Caco-2 (cell line): Measurements from ENCODE around the gene ASGR1. TPM values are rescaled to one million over a fixed set of nuclear protein-coding genes. Genes with fewer than 3 reads are reported as not detected.

Experiments used
- BruUV-seq: library from RNA; stranded (reverse); fragments of 400-500 nt; replicated peaks from 2 replicates; lab custom pipeline; 2021; lab: Mats Ljungman, UMichigan
- CTCF ChIA-PET: fragments of 300-600 bp; sonication (Branson Sonifier 250); formaldehyde crosslinking; loops from one replicate; lab custom pipeline; 2022; ENCODE audit warnings: antibody characterized with exemption; lab: Charles Lee
- POLR2A ChIA-PET: fragments of 300-600 bp; sonication (Branson Sonifier 250); formaldehyde crosslinking; loops from one replicate; lab custom pipeline; 2022; ENCODE audit warnings: antibody characterized with exemption; lab: Charles Lee
- DNase-seq, 2 experiments: peaks; one replicate each; pipeline versions ENCODE4 v3.0.0 to v3.0.0-alpha.2; 2020 to 2022
- H3K27me3 ChIP-seq: replicated peaks from 2 replicates; pipeline ENCODE4 v1.6.0; 2011; ENCODE audit warnings: low read length; ENCODE audit not compliant: control insufficient read depth, insufficient read depth
- H3K36me3 ChIP-seq: 2 replicates; pipeline ENCODE4 v1.5.1; 2011; ENCODE audit warnings: low read length; ENCODE audit not compliant: control insufficient read depth, insufficient read depth
- H3K4me1 ChIP-seq: fragments of 250-450 bp; sonication (Bioruptor Pico); 2 replicates; pipeline ENCODE4 v1.5.1; 2020; ENCODE audit warnings: mild to moderate bottlenecking
- H3K4me3 ChIP-seq: 2 replicates; pipeline ENCODE4 v1.5.1; 2011; ENCODE audit warnings: low read depth, mild to moderate bottlenecking, control low read depth, low read length
- H3K9me3 ChIP-seq: fragments of 250-450 bp; sonication (Bioruptor Pico); 2 replicates; pipeline ENCODE4 v1.5.1; 2020; ENCODE audit warnings: mild to moderate bottlenecking, moderate library complexity
- H3K27ac Mint-ChIP-seq: one replicate; pipeline ENCODE4 v1.8.0; 2022; ENCODE audit warnings: mixed read lengths; ENCODE audit not compliant: unreplicated experiment
- H3K27me3 Mint-ChIP-seq: one replicate; pipeline ENCODE4 v1.8.0; 2022; ENCODE audit warnings: mixed read lengths; ENCODE audit not compliant: insufficient read depth, unreplicated experiment
- H3K36me3 Mint-ChIP-seq: one replicate; pipeline ENCODE4 v1.8.0; 2022; ENCODE audit warnings: mild to moderate bottlenecking, mixed read lengths; ENCODE audit not compliant: insufficient read depth, unreplicated experiment
- H3K4me1 Mint-ChIP-seq: one replicate; pipeline ENCODE4 v1.8.0; 2022; ENCODE audit warnings: low read depth, mixed read lengths; ENCODE audit not compliant: unreplicated experiment
- H3K4me3 Mint-ChIP-seq: one replicate; pipeline ENCODE4 v1.8.0; 2022; ENCODE audit warnings: mild to moderate bottlenecking, moderate library complexity, mixed read lengths; ENCODE audit not compliant: unreplicated experiment
- H3K9me3 Mint-ChIP-seq: one replicate; pipeline ENCODE4 v1.8.0; 2022; ENCODE audit warnings: mixed read lengths; ENCODE audit not compliant: unreplicated experiment
- intact Hi-C: fragments of 100-400 bp; cut with micrococcal nuclease; formaldehyde crosslinking; loops from one replicate; pipeline ENCODE4 v1.10.0; 2022; ENCODE audit not compliant: unreplicated experiment
- total RNA-seq: library from RNA; stranded (reverse); gene quantifications from 2 replicates; pipeline ENCODE4 v1.2.3, GENCODE V29; 2022
- TF ChIP-seq, protein P1 (sequence below), 2 experiments: fragments of 200-600 bp in 1 of 2; IDR thresholded peaks; 1 replicate in 1 of 2; 2 replicates in 1 of 2; pipeline versions ENCODE4 v1.5.1 to v1.8.0; 2011 to 2022; ENCODE audit warnings: antibody characterized with exemption in 1 of 2, control low read depth in 1 of 2, inconsistent platforms in 1 of 2, low read depth in 1 of 2, low read length in 1 of 2, mild to moderate bottlenecking in 1 of 2, moderate library complexity in 1 of 2; ENCODE audit not compliant: insufficient read depth in 1 of 2, severe bottlenecking in 1 of 2, unreplicated experiment in 1 of 2

Gene ASGR1
- total RNA-seq, 1 experiment from 2014 or later, result 9.2 TPM

DNA sequence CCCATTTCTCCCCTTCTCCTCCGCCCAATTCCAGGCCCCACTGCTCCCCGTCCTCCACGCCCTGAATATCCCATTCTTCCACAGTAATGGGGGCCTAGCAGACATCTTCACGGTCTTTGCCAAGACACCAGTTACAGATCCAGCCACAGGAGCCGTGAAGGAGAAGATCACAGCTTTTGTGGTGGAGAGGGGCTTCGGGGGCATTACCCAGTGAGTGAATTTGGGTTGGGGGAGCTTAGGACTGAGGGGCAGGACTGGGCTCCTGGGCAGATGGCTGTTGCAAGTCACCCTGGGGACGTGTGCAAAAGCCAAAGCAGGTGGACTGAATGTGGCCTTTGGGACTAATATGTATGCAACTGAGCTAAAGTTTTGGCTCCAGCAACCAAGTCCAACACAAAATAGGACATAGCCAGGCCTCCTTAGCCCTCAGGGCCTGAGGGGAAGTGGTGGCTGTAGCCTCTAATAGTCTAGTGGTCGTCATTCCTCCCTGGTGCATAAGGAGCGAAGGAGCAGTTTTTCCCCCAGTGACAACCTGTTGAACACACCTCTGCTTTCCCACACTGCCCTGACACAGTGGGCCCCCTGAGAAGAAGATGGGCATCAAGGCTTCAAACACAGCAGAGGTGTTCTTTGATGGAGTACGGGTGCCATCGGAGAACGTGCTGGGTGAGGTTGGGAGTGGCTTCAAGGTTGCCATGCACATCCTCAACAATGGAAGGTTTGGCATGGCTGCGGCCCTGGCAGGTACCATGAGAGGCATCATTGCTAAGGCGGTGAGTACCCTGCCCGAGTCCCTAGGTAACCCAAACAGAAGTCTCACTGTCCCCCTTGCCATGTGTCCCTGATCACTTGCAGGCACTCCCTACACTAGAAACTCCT, 43.2 kb upstream of the ASGR1 start:
- TF ChIP-seq, protein P1, sequence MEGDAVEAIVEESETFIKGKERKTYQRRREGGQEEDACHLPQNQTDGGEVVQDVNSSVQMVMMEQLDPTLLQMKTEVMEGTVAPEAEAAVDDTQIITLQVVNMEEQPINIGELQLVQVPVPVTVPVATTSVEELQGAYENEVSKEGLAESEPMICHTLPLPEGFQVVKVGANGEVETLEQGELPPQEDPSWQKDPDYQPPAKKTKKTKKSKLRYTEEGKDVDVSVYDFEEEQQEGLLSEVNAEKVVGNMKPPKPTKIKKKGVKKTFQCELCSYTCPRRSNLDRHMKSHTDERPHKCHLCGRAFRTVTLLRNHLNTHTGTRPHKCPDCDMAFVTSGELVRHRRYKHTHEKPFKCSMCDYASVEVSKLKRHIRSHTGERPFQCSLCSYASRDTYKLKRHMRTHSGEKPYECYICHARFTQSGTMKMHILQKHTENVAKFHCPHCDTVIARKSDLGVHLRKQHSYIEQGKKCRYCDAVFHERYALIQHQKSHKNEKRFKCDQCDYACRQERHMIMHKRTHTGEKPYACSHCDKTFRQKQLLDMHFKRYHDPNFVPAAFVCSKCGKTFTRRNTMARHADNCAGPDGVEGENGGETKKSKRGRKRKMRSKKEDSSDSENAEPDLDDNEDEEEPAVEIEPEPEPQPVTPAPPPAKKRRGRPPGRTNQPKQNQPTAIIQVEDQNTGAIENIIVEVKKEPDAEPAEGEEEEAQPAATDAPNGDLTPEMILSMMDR (IDR thresholded peaks at IDR 0.05; ENCODE audit: insufficient read depth in 1 of 2, low read depth in 1 of 2, low read length in 1 of 2, severe bottlenecking in 1 of 2, unreplicated experiment in 1 of 2), result no peak
- intact Hi-C loops, result no loop called here
- ChIA-PET CTCF (no interaction called here), POLR2A (no interaction called here)
- Mint-ChIP-seq H3K27me3 (no peaks in the 10 kb centered on the region), H3K9me3 (no peaks in the 10 kb centered on the region), H3K4me3 (no peak overlapping the region), H3K4me1 (peaks cover 5% of the 10 kb centered on the region), H3K27ac (no peak overlapping the region), H3K36me3 (peaks cover 48% of the 10 kb centered on the region)
- BruUV-seq, result TSS peak; percentile 7
- Histone ChIP-seq H3K36me3 (no peaks in the 10 kb centered on the region), H3K9me3 (no peaks in the 10 kb centered on the region), H3K27me3 (no peaks in the 10 kb centered on the region), H3K4me1 (peaks cover 7% of the 10 kb centered on the region), H3K4me3 (no peak overlapping the region)
- DNase-seq, result no peak

DNA sequence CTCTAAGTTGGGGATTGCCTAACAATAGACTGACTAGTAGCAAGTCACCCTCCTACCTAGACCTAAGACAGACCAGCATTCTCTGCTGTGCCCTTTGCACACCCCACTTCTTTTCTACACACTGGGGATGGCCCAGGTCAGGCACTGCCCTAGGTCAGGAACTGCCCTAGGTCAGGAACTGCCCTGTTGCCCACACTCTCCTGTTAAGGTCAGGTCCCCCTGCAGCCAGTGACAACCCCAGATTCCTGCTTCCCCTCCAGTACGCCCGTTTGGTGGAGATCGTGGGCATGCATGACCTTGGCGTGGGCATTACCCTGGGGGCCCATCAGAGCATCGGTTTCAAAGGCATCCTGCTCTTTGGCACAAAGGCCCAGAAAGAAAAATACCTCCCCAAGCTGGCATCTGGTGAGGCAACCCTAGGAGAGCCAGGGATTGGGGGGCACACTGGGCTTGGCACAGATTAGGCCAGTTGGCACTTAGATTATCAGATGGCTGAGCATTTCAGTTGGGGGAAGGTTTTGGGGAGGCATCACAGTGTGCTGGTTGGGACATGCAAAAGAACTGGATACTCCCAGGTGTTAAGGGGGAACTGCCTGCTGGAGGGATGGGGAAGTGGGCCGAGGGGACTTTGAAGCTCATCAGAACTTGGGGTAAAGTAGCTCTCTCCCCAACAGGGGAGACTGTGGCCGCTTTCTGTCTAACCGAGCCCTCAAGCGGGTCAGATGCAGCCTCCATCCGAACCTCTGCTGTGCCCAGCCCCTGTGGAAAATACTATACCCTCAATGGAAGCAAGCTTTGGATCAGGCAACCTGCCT, 42.3 kb upstream of the ASGR1 start:
- no peaks in the 10 kb centered on the region for H3K27me3 Mint-ChIP-seq
- H3K36me3 Mint-ChIP-seq, result peaks cover 48% of the 10 kb centered on the region
- H3K4me3 ChIP-seq, result peak overlapping the region; percentile 3; the same call in 1 of the 2 replicates
- ChIA-PET CTCF (interaction anchor here (0.7 to 1.6 kb wide), 3 partner anchors 17 to 108 kb away, joined by 3 to 5 read pairs (median 3); partner anchors contain the start of genes GABARAP and NEURL4), POLR2A (no interaction called here)
- peak overlapping the region; percentile 73 for H3K27ac Mint-ChIP-seq
- no peaks in the 10 kb centered on the region for H3K9me3 Mint-ChIP-seq
- peaks cover 5% of the 10 kb centered on the region for H3K4me1 Mint-ChIP-seq
- intact Hi-C loops, result no loop called here
- H3K36me3 ChIP-seq, result no peaks in the 10 kb centered on the region
- H3K9me3 ChIP-seq, result no peaks in the 10 kb centered on the region
- BruUV-seq, result no TSS peak
- peak overlapping the region; percentile 77 for H3K4me3 Mint-ChIP-seq
- TF ChIP-seq, protein P1 (IDR thresholded peaks at IDR 0.05; ENCODE audit: insufficient read depth in 1 of 2, low read depth in 1 of 2, low read length in 1 of 2, severe bottlenecking in 1 of 2, unreplicated experiment in 1 of 2), result no peak
- DNase-seq, result no peak
- peaks cover 7% of the 10 kb centered on the region for H3K4me1 ChIP-seq
- no peaks in the 10 kb centered on the region for H3K27me3 ChIP-seq
